Measurements from ENCODE around the gene EFCAB11. TPM values are rescaled to one million over a fixed set of nuclear protein-coding genes. Genes with fewer than 3 reads are reported as not detected.

The EFCAB11 gene
- total and polyA plus RNA-seq, 2 of the 4 experiments (the other 2 are of a cell fraction), result 2.2 to 5.3 TPM

GRCh38 chr14:89884761-89885160 is 69.8 kb downstream of the EFCAB11 start:
- Histone ChIP-seq H2AK5ac (ENCODE audit: low read depth, low read length) (no peak overlapping the region), H3K4me2 (ENCODE audit: low read depth, low read length) (no peak overlapping the region), H3K9me1 (ENCODE audit: insufficient read depth, low read length) (no peaks in the 10 kb centered on the region), H4K5ac (ENCODE audit: low read depth, low read length) (no peak overlapping the region), H3K23ac (ENCODE audit: low read depth, low read length) (no peak overlapping the region), H4K8ac (ENCODE audit: low read depth in 2 of 2, low read length in 2 of 2) (no peak overlapping the region), H3K27ac (ENCODE audit: insufficient read depth, low read length) (no peak overlapping the region), H2BK20ac (ENCODE audit: low read depth, low read length) (no peak overlapping the region), H2AK9ac (replicated peaks; ENCODE audit: low read depth, low read length, poor library complexity) (no peak overlapping the region), H2BK15ac (ENCODE audit: low read depth, low read length) (no peak overlapping the region), H3K4me3 (ENCODE audit: insufficient read depth, low read depth, low read length) (no peak overlapping the region), H3K27me3 (ENCODE audit: control insufficient read depth, insufficient read depth, low read length) (no peaks in the 10 kb centered on the region), H4K91ac (ENCODE audit: insufficient read depth, low read depth, low read length) (no peak overlapping the region), H3K9ac (ENCODE audit: low read depth, low read length) (no peak overlapping the region), H2BK120ac (ENCODE audit: low read depth, low read length) (no peak overlapping the region), H3K4ac (ENCODE audit: low read depth, low read length) (no peak overlapping the region), H2BK5ac (ENCODE audit: low read depth, low read length, poor library complexity, severe bottlenecking) (no peak overlapping the region), H3K14ac (replicated peaks; ENCODE audit: low read depth, low read length) (no peak overlapping the region; the same call in 1 of the 2 replicates), H3K36me3 (ENCODE audit: control insufficient read depth, insufficient read depth, low read length) (no peaks in the 10 kb centered on the region), H4K20me1 (ENCODE audit: insufficient read depth, low read length) (no peaks in the 10 kb centered on the region), H3K4me1 (ENCODE audit: control insufficient read depth, insufficient read depth, low read length) (no peaks in the 10 kb centered on the region), H3K9me3 (ENCODE audit: control insufficient read depth, insufficient read depth, low read length) (no peaks in the 10 kb centered on the region), H3K56ac (ENCODE audit: extremely low read depth, insufficient read depth, low read length) (no peak overlapping the region), H3K79me1 (ENCODE audit: low read depth in 1 of 2, low read length in 2 of 2) (no peaks in the 10 kb centered on the region; a peak in 1 of 4 replicates), H3K18ac (ENCODE audit: low read depth, low read length) (no peak overlapping the region), H2AFZ (replicated peaks; ENCODE audit: low read length, poor library complexity) (no peak overlapping the region)
- ChIA-PET POLR2A (ENCODE audit: unreplicated experiment) (no interaction called here), CTCF (no interaction called here)
- no peak for TF ChIP-seq CHD1 (IDR thresholded peaks at IDR 0.05; ENCODE audit: low read depth, low read length)
- no peak for TF ChIP-seq ELK1 (IDR thresholded peaks at IDR 0.05; ENCODE audit: borderline replicate concordance, low read depth, low read length)
- no peak for TF ChIP-seq RAD21 (IDR thresholded peaks at IDR 0.05; ENCODE audit: low read length)
- TF ChIP-seq CEBPB (IDR thresholded peaks at IDR 0.05; ENCODE audit: low read depth, low read length), result no peak
- in situ Hi-C loops (cut with MboI; ENCODE audit: low sequenced_read_pairs), result no loop called here
- ATAC-seq (ENCODE audit: low read depth) (no peak), DNase-seq (no peak)
- dilution Hi-C loops (cut with HindIII; ENCODE audit: low sequenced_read_pairs, unreplicated experiment), result no loop called here
- intact Hi-C loops (cut with micrococcal nuclease), result no loop called here
- no CpG with 5 or more reads among the region's 2 CpGs for WGBS, 2 experiments (ENCODE audit: extremely low coverage in 2 of 2, insufficient read length in 1 of 2)
- BruUV-seq (replicated peaks), result no TSS peak
